ENCODE data around the gene CXCL1.

CXCL1 gene

DNA sequence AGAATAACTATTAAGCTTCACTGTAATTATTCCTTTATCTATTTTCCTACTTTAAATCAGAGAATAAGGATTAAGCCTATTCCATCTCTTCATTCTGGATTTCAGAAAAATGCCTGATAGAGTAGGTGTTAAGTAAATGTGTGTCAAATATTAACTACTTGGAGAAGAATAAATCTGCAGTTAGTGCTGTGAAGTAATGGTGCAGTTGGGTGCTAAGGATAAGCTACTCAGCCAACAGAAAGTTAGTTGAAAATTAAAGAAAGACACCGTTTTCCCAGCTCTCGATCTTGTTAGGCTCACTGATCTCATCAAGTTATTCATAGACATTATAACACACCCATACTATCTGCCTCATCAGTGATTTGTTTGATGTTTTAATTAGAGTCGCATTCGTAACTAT lies 9.0 kb upstream of the CXCL1 start:
- Histone ChIP-seq H3K9me2 (replicated peaks; ENCODE audit: insufficient read depth, low read length) (no peaks in the 10 kb centered on the region), H3K9me3 (ENCODE audit: insufficient read depth, low read length) (no peaks in the 10 kb centered on the region), H3F3A (ENCODE audit: insufficient read depth) (no peaks in the 10 kb centered on the region), H3K9ac (ENCODE audit: low read length) (no peak overlapping the region), H3K36me3 (ENCODE audit: low read length) (no peaks in the 10 kb centered on the region), H3K4me3 (ENCODE audit: insufficient read depth, low read length, poor library complexity, severe bottlenecking) (no peak overlapping the region), H3K27me3 (ENCODE audit: low read length) (no peaks in the 10 kb centered on the region), H3K27ac (ENCODE audit: low read depth, low read length) (no peak overlapping the region), H4K20me1 (ENCODE audit: low read depth, low read length) (no peaks in the 10 kb centered on the region), H3K4me2 (ENCODE audit: low read depth, low read length, poor library complexity, severe bottlenecking) (no peak overlapping the region), H3K79me2 (ENCODE audit: insufficient read depth, low read length) (no peaks in the 10 kb centered on the region), H2AFZ (ENCODE audit: low read depth, low read length, severe bottlenecking) (no peak overlapping the region)
- TF ChIP-seq, protein P1, sequence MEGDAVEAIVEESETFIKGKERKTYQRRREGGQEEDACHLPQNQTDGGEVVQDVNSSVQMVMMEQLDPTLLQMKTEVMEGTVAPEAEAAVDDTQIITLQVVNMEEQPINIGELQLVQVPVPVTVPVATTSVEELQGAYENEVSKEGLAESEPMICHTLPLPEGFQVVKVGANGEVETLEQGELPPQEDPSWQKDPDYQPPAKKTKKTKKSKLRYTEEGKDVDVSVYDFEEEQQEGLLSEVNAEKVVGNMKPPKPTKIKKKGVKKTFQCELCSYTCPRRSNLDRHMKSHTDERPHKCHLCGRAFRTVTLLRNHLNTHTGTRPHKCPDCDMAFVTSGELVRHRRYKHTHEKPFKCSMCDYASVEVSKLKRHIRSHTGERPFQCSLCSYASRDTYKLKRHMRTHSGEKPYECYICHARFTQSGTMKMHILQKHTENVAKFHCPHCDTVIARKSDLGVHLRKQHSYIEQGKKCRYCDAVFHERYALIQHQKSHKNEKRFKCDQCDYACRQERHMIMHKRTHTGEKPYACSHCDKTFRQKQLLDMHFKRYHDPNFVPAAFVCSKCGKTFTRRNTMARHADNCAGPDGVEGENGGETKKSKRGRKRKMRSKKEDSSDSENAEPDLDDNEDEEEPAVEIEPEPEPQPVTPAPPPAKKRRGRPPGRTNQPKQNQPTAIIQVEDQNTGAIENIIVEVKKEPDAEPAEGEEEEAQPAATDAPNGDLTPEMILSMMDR (IDR thresholded peaks at IDR 0.05; ENCODE audit: insufficient read depth, low read length, poor library complexity, severe bottlenecking) = no peak
- no peak for TF ChIP-seq EZH2phosphoT487 (conservative IDR thresholded peaks at IDR 0.05; ENCODE audit: low read length)

DNA sequence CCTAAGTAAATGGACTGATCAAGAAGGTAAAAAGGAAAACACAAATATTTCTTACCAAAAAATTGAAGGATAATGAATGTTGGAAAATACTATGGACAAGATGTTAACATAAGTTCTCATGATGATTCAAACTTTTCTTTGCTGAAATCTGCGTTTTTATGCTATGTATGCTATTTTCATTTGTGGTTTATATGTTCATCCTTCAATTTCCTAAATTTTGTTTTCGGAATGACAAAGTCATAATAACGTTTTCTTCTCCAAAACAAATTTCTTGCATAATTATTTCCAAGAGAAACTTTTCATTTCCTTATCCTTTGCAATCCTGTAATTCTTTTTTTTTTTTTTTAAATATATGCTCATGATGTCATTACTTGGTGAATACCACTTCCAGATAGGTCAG lies 8.3 kb upstream of the CXCL1 start:
- no peaks in the 10 kb centered on the region for H3K27me3 ChIP-seq (ENCODE audit: low read length)
- no peaks in the 10 kb centered on the region for H3F3A ChIP-seq (ENCODE audit: insufficient read depth)
- no peaks in the 10 kb centered on the region for H4K20me1 ChIP-seq (ENCODE audit: low read depth, low read length)
- no peak overlapping the region for H3K4me3 ChIP-seq (ENCODE audit: insufficient read depth, low read length, poor library complexity, severe bottlenecking)
- H3K9me3 ChIP-seq (ENCODE audit: insufficient read depth, low read length) = no peaks in the 10 kb centered on the region
- H3K79me2 ChIP-seq (ENCODE audit: insufficient read depth, low read length) = no peaks in the 10 kb centered on the region
- H3K9me2 ChIP-seq (replicated peaks; ENCODE audit: insufficient read depth, low read length) = no peaks in the 10 kb centered on the region
- H2AFZ ChIP-seq (ENCODE audit: low read depth, low read length, severe bottlenecking) = no peak overlapping the region
- no peak overlapping the region for H3K27ac ChIP-seq (ENCODE audit: low read depth, low read length)
- no peak overlapping the region for H3K4me2 ChIP-seq (ENCODE audit: low read depth, low read length, poor library complexity, severe bottlenecking)
- H3K9ac ChIP-seq (ENCODE audit: low read length) = no peak overlapping the region
- H3K36me3 ChIP-seq (ENCODE audit: low read length) = no peaks in the 10 kb centered on the region
- TF ChIP-seq, protein P1 (IDR thresholded peaks at IDR 0.05; ENCODE audit: insufficient read depth, low read length, poor library complexity, severe bottlenecking) = no peak
- TF ChIP-seq EZH2phosphoT487 (conservative IDR thresholded peaks at IDR 0.05; ENCODE audit: low read length) = no peak

DNA sequence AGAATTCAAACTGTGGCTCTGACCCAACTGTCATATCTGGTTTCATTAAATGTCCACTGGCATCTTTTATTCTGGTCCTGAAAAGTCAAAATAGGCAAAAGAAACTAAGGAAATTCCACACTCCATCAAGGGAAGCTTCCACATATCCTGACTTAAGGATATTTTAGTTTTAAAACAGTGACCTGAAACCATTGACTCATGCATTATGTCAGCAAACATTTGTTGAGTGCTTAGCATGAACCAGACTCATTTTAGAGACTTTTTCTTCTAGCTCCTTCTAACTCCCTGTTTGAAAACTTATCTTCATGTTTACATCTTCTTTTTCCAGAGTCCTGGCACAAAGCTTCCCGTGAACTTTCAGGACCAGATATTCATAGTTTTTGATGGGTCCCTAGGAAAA lies 6.9 kb upstream of the CXCL1 start:
- no peaks in the 10 kb centered on the region for H3K27me3 ChIP-seq (ENCODE audit: low read length)
- H3K9ac ChIP-seq (ENCODE audit: low read length) = no peak overlapping the region
- TF ChIP-seq EZH2phosphoT487 (conservative IDR thresholded peaks at IDR 0.05; ENCODE audit: low read length) = no peak
- TF ChIP-seq, protein P1 (IDR thresholded peaks at IDR 0.05; ENCODE audit: insufficient read depth, low read length, poor library complexity, severe bottlenecking) = no peak
- no peaks in the 10 kb centered on the region for H3K9me2 ChIP-seq (replicated peaks; ENCODE audit: insufficient read depth, low read length)
- no peak overlapping the region for H3K4me3 ChIP-seq (ENCODE audit: insufficient read depth, low read length, poor library complexity, severe bottlenecking)
- no peak overlapping the region for H3K4me2 ChIP-seq (ENCODE audit: low read depth, low read length, poor library complexity, severe bottlenecking)
- no peak overlapping the region for H3K27ac ChIP-seq (ENCODE audit: low read depth, low read length)
- H3K9me3 ChIP-seq (ENCODE audit: insufficient read depth, low read length) = no peaks in the 10 kb centered on the region
- H4K20me1 ChIP-seq (ENCODE audit: low read depth, low read length) = no peaks in the 10 kb centered on the region
- no peaks in the 10 kb centered on the region for H3F3A ChIP-seq (ENCODE audit: insufficient read depth)
- no peaks in the 10 kb centered on the region for H3K79me2 ChIP-seq (ENCODE audit: insufficient read depth, low read length)
- no peak overlapping the region for H2AFZ ChIP-seq (ENCODE audit: low read depth, low read length, severe bottlenecking)
- no peaks in the 10 kb centered on the region for H3K36me3 ChIP-seq (ENCODE audit: low read length)
